Ishikawa (cell line): ENCODE data around the gene GRIK1.

Source experiments
- EGR1 ChIP-seq: IDR thresholded peaks from 2 replicates; pipeline ENCODE4 v1.6.1; 2012
- FOXM1 ChIP-seq: IDR thresholded peaks from 2 replicates; pipeline ENCODE4 v1.6.1; 2012; ENCODE audit warnings: low read depth, borderline replicate concordance
- REST ChIP-seq: IDR thresholded peaks from 2 replicates; pipeline ENCODE4 v1.6.1; 2012; ENCODE audit warnings: low read depth, mild to moderate bottlenecking
- TAF1 ChIP-seq: IDR thresholded peaks from 2 replicates; pipeline ENCODE4 v1.6.1; 2012; ENCODE audit warnings: low read depth, mild to moderate bottlenecking
- YY1 ChIP-seq: IDR thresholded peaks from 2 replicates; pipeline ENCODE4 v1.6.1; 2012; ENCODE audit warnings: low read depth
- ZBTB7A ChIP-seq: IDR thresholded peaks from 2 replicates; pipeline ENCODE4 v1.6.1; 2012; ENCODE audit warnings: low read depth

- TF ChIP-seq TAF1 (no peak), YY1 (no peak), ZBTB7A (no peak), REST (no peak), EGR1 (no peak), FOXM1 (no peak)
These were observed 162.6 kb downstream of the GRIK1 start for GRCh38 chr21:29777160-29777559.
